NCI-H2107 (cell line): ENCODE results near the gene ALPG.
"Not testable (repeated sequence)": the region's sequence is repeated elsewhere in the genome, so short reads cannot be mapped to it uniquely, and the experiment has no call there.

Source experiments
- DNase-seq: peaks from one replicate; lab custom pipeline; 2025; lab: John Stamatoyannopoulos, UW

The ALPG gene

GRCh38 chr2:232406556-232407310 lies at the start of gene ALPG:
TSS of gene ALPG (plus strand) at chr2:232406844. CDS start at chr2:232406895, 51 bp downstream.
- no peak for DNase-seq

DNA sequence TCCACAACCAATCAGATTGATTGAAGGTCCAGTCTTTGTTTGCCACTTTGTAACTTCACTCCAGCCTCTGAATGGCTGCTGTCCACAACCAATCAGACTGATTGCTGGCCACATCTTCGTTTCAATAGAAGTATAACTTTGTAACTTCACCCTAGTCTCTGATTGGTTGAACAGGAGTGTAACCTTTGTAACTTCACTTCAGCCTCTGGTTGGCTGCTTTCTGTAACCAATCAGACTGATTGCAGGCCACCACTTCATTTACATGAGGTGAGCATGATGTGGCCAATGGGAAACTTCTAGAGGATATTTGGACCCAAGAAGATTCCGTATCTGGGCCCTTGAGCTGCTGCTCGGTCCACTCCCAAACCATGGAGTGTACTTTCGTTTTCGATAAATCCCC lies 45.0 kb upstream of the ALPG start:
- no peak for DNase-seq

DNA sequence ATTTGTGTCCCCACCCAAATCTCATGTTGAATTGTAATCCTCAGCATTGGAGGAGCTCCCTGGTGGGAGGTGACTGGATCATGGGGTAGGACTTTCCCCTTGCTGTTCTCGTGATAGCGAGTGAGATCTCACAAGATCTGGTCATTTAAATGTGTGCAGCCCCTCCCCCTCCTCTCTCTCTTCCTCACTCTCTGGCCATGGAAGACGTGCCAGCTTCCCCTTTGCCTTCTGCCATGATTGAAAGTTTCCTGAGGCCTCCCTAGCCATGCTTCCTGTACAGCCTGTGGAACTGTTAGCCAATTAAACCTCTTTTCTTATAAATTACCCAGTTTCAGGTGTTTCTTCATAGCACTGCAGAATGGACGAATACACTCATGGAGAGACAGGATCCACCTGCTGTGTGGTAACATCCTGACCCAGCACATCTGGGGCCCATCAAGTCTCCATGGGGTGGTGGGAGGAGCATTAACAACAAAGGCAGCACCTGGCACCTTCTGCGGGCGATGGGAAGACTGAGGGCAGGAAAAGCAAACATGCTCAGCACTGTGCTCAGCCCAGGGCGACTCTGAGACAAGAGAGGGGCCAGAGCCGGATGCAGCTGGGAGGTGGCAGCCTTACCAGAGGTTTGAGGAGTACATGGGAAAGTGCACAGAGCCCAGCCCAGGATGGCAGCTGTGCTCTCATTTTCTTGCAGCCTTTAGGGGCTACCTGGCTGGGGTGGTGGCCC lies 44.3 kb upstream of the ALPG start:
- no peak for DNase-seq

DNA sequence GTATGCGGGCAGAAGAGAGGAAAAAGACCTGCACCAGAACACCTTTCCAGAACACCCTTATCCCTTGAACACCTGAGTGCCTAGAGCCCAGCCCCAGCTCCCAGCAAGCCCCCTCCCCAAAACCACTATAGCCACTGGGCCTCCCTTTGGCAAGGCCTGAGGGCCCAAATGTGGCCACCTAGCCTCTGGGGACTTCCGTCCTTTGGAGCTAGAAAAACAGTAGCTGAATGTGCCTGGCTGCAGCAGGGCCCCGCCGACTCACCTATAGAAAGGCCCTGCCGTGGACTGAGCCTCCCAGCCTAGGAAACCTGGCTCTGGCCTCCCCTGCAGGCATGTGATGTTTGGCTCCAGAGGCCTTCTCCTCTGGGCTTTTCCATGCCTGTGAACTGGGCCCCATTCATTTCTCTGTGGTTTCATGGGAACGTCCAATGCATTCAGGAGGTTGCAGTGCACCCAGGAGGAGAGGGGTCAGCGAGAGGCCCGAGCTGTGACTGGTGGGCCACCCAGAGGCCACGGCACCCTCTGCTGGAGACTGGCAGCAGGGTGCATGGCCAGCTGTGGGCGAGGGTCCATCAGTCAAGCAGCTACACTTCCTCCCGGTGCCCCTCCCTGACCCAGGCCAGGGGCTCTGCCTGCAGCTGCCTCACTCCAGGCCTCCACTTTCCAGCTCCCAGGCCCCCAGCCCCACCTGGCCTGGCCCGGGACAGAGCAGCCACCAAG lies 43.4 kb upstream of the ALPG start:
- not testable (repeated sequence) for DNase-seq

- DNase-seq = no peak
Observed at GRCh38 chr2:232363784-232364615, 42.6 kb upstream of the ALPG start.

DNA sequence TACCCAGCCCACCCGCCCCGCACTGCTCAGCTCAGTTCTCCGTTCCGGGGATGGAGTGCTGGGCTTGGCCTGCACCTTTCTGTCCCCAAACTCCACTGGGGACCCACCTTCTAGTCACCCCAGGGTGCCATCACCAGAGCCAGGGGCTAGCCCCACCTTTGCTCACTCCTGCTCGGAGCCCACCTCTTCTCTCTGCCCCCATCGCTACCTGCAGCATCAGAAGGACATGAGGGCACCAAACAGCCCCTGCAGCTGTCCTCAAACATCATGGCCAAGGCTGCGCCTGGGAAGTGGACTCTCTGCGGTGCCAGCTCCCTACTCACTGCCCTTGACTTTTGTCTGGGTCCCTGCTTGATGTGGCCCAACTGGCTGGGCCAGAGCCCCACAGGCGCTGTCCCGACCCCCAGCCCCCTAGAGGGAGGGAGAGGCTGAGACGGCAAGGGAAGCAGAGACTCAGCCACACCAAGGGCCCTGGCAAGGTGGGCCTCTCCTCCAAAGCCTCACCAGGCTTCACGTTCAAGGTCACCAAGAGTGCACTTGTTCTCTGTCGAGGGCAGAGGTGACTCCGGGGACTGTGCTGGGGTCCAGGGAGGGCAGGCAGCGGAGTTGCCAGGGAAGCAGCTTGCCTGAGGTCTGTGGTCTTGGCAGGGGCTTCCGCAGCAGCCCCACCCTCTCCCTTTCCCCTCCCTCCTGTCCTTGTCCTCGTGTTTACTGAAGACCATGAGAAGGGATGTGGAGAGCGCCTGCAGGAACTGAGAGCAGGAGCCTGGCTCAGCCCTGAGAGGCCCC lies 41.6 kb upstream of the ALPG start:
- DNase-seq = not testable (repeated sequence)

DNA sequence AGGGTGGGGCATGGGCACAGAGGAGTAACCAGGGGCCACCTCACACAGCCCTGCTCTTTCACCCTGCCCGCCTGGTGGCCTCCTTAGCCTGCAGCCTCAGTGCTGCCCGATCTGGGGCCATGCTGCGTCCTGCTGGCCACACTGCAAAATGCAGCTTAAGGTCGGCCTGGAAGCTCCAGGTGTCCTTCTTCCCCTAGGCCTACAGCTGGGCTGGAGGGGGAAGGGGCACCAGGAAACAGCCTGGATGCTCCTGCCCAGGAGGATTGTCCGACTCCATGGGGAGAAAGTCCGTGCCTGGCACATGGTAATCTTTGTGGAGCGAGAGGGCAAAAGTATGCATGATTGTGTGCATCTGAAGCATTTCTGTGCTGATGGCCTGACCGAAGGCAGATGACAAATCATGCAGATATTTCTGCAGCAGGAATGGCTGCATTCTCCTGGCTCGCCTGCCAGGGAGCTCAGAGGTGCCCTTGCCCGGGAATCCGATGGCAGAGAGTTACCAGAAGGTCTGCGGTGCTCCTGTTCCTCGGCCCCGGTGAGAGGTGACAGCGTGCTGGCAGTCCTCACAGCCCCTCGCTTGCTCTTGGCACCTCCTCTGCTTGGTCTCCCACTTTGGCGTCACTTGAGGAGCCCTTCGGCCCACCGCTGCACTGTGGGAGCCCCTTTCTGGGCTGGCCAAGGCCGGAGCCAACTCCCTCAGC lies 40.9 kb upstream of the ALPG start:
- DNase-seq = no peak

DNA sequence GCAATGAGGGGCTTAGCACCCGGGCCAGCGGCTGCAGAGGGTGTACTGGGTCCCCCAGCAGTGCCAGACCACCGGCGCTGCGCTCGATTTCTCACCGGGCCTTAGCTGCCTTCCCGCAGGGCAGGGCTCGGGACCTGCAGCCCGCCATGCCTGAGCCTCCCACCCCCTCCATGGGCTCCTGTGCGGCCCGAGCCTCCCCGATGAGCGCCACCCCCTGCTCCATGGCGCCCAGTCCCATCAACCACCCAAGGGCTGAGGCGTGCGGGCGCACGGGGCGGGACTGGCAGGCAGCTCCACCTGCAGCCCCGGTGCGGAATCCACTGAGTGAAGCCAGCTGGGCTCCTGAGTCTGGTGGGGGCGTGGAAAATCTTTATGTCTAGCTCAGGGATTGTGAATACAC lies 40.2 kb upstream of the ALPG start:
- DNase-seq = not testable (repeated sequence)

GRCh38 chr2:232367016-232367415 lies 39.6 kb upstream of the ALPG start:
- no peak for DNase-seq

- no peak for DNase-seq
Observed at GRCh38 chr2:232367591-232368233, 38.9 kb upstream of the ALPG start.

GRCh38 chr2:232368311-232368731 lies 38.3 kb upstream of the ALPG start:
- no peak for DNase-seq

- no peak for DNase-seq
Observed at GRCh38 chr2:232369126-232369951, 37.3 kb upstream of the ALPG start.

DNA sequence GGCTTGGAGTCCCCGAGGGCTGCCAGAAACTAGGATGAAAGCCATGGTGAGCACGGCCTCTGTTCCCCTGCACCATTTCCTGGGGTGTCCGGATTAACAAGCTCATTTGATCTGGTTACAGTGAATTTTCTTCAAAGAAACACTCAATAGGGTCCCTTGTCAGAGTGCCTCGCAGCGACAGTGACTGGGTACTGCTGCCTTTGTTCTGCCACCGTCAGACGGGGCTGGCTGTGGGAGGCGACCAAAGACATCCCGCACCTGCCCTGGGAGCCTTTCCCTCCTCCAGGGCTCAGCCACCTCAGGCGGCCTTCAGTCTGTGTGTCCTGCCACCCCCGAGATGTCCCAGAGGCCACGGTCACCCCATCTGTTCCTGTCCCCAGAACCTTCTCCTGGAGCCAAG lies 36.6 kb upstream of the ALPG start:
- DNase-seq = not testable (repeated sequence)

DNA sequence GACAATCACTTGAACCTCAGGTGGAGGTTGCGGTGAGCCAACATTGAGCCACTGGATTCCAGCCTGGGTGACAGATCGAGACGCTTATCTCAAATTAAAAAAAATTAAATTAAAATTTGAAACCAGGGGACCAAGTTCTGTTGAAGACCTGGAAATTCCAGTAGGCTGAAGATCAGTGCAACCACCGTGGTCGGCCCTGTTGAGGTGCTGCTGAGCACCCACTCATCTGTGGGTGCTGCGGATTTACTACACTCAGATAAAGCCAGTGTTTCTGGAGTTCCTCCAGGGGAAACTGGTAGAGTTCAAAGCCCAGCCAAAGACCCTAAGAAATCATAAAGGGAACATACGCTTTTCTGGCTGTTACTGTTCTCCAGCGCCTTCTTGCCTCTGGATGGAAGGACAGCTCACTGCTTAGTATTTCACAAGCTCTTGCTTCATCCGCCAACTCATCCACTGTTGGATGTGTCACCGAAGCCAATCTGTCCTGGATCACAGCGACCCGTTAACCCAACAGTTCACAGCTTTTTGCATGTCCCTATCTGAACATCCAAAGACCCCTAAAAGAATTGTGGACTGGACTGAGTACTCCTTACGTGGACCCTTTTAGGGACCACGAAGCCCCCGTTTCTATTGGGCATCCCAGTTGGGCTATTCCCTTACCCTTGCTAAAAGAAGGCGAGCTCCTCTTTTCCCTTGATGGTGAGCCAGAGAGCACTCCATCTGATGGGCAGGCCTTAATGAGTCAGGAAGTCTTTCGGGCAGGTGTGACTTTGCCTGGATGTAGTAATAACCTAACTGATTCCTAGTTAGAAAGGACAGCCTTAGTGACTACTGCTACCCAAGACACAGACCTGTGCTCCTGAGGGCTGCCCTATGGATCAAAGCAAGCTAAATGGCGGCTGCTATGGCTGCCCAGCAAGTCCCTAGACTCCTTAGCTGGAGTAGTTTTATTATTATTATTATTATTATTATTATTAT lies 34.1 kb upstream of the ALPG start:
- no peak for DNase-seq

GRCh38 chr2:232374356-232374755 lies 32.3 kb upstream of the ALPG start:
- DNase-seq = no peak

- no peak for DNase-seq
Observed at GRCh38 chr2:232375164-232375563, 31.5 kb upstream of the ALPG start.

DNA sequence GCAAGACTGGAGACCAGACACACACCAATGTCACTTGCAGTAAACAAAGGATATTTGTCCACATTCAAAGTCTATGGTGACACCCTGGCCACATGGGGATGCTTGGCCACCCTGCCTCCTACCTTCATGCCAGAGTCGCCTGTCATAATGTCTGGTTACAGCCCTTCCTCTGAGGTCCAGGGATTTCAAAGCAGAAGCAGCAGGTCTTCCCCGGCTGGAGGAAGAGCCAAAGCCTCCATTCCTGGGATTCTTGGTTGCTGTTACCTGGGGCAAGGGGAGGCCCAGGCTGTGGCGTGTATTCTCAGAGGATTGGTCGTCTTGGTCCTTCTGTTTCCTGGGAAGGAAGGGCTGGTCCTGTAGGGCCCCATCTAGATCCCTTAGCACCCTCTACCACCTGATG lies 30.4 kb upstream of the ALPG start:
- DNase-seq = no peak

DNA sequence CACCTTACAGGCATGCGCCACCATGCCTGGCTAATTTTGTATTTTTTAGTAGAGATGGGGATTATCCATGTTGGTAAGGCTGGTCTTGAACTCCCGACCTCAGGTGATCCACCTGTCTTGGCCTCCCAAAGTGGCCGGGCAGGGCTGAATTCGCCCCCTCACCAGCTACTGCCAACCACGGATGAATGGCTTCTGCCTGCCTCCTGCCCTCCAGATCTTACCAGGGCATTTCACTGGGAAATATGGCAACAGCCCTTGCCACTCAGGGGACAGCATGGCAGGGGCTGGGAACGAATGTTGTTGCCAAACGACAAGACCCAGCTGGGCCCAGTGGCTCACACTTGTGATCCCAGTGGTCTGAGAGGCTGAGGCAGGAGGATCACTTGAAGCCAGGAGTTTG lies 29.9 kb upstream of the ALPG start:
- DNase-seq = no peak
